Glutamatergic neuron (in vitro differentiated cells): Measurements from ENCODE around the gene LPCAT4. TPM values are rescaled to one million over a fixed set of nuclear protein-coding genes. Genes with fewer than 3 reads are reported as not detected.

Source experiments
- DNase-seq: peaks from one replicate; pipeline ENCODE4 v3.0.0; 2022
- H3K27ac Mint-ChIP-seq: one replicate; pipeline ENCODE4 v1.8.0; 2020; ENCODE audit warnings: mild to moderate bottlenecking, mixed read lengths, inconsistent platforms; ENCODE audit not compliant: unreplicated experiment
- H3K27me3 Mint-ChIP-seq: one replicate; pipeline ENCODE4 v1.8.0; 2020; ENCODE audit warnings: mild to moderate bottlenecking, moderate library complexity, mixed read lengths, inconsistent platforms; ENCODE audit not compliant: unreplicated experiment
- H3K36me3 Mint-ChIP-seq: one replicate; pipeline ENCODE4 v1.8.0; 2020; ENCODE audit warnings: mild to moderate bottlenecking, mixed read lengths, inconsistent platforms; ENCODE audit not compliant: unreplicated experiment
- H3K4me1 Mint-ChIP-seq: one replicate; pipeline ENCODE4 v1.8.0; 2020; ENCODE audit warnings: mild to moderate bottlenecking, low read depth, mixed read lengths, inconsistent platforms; ENCODE audit not compliant: unreplicated experiment
- H3K4me3 Mint-ChIP-seq: one replicate; pipeline ENCODE4 v1.8.0; 2020; ENCODE audit warnings: mild to moderate bottlenecking, mixed read lengths, inconsistent platforms; ENCODE audit not compliant: unreplicated experiment
- H3K9me3 Mint-ChIP-seq: one replicate; pipeline ENCODE4 v1.8.0; 2020; ENCODE audit warnings: mild to moderate bottlenecking, moderate library complexity, mixed read lengths, inconsistent platforms; ENCODE audit not compliant: unreplicated experiment
- CTCF ChIP-seq: fragments of 200-600 bp; sonication (generic); IDR thresholded peaks from one replicate; pipeline ENCODE4 v1.5.0; 2021; ENCODE audit not compliant: partially characterized antibody, unreplicated experiment
- microRNA-seq: library from miRNA; unstranded; fragments of <30 nt; microRNA quantifications from one replicate; pipeline ENCODE4, GENCODE V29; 2020; ENCODE audit not compliant: unreplicated experiment
- total RNA-seq: library from RNA; stranded (reverse); fragmentation: NEBNext Ultra II Directional; extraction: Animal tissue kit (Norgen Biotek cat#: 25700); gene quantifications from one replicate; pipeline ENCODE4 v1.2.1, GENCODE V29; 2021; ENCODE audit not compliant: unreplicated experiment

Gene LPCAT4
- total RNA-seq, 1 donor from 2014 or later, result 107 TPM

DNA sequence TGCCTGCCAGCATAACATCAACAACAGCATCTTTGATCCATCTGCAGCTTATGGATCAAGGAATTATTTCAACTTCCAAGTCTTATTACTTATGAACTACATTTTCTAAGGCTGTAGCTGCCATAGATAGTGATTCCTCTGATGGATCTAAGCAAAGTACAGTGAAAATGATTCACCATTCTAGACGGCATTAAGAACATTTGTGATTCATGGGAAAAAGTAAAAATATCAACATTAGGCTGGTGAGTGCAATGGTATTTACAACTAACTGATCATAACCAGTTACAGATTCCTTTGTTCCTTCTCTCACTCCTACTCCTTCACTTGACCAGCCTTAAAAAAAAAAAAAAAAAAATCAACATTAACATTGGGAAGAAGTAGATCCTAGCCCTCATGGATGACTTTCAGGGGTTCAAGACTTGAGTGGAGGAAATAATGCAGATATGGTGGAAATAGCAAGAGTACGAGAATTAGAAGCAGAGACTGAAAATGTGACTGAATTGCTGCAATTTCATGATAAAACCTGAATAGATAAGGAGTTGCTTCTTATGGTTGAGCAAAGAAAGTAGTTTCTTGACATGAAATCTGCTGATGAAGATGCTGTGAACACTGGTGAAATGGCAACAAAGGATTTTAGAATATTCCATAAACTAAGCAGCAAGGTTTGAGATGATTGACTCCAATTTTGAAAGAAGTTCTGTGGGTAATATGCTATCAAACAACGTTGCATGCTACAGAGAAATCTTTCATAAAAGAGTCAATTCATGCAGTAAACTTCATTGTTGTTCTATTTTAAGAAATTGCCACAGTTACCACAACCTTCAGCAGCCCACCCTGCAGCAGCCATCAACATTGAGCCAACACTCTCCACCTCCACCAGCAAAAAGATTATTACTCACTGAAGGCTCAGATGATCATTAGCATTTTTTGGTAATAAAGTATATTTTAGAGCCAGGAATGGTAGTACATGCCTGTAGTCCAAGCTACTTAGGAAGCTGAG lies 52.2 kb downstream of the LPCAT4 start:
- Mint-ChIP-seq H3K36me3 (no peaks in the 10 kb centered on the region), H3K4me1 (peaks cover 7% of the 10 kb centered on the region), H3K27me3 (peaks cover 2% of the 10 kb centered on the region), H3K4me3 (no peak overlapping the region), H3K27ac (no peak overlapping the region), H3K9me3 (peaks cover 5% of the 10 kb centered on the region)
- TF ChIP-seq CTCF, result no peak
- no peak for DNase-seq

DNA sequence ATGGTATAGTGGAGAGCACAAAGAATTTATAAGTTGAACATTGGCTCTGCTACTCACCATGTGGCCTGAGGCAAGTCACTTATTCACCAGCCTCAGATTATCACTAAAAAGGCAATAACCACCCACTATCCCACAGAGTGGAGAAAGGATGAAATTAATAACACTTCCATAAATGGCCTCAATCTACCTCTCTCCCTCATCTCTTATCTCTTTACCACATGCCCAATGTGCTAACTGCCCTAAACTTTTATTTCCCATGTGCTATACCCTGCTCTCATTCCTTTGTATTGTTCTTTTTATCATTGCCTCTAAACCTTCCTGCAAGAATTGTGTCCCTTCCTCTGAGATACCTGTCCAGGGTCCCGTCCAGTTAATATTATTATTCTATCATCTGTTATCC lies 55.4 kb downstream of the LPCAT4 start:
- no peak for DNase-seq

More for the DNA sequence above, 55.4 kb downstream of the LPCAT4 start:
- TF ChIP-seq CTCF, result no peak
- H3K36me3 Mint-ChIP-seq, result no peaks in the 10 kb centered on the region
- no peak overlapping the region for H3K27ac Mint-ChIP-seq
- H3K9me3 Mint-ChIP-seq, result peaks cover 1% of the 10 kb centered on the region
- H3K4me1 Mint-ChIP-seq, result peaks cover 3% of the 10 kb centered on the region
- H3K27me3 Mint-ChIP-seq, result peaks cover 2% of the 10 kb centered on the region
- H3K4me3 Mint-ChIP-seq, result no peak overlapping the region

Small RNA genes within 50 kb of the gene (microRNA-seq; reads per million reads assigned to microRNA genes)
- not detected for gene MIR1233-1

Other genes with a start within 250 kb of the LPCAT4 start
- 64.7 TPM for gene KATNBL1, start 157.1 kb downstream of the LPCAT4 start, total RNA-seq
- gene EMC4, start 142.2 kb downstream of the LPCAT4 start, total RNA-seq, result 98.4 TPM
- gene SLC12A6, start 29.4 kb downstream of the LPCAT4 start, total RNA-seq, result 43.3 TPM
- gene NOP10, start 24.1 kb downstream of the LPCAT4 start, total RNA-seq, result 137 TPM
- not detected for gene NUTM1, start 23.9 kb downstream of the LPCAT4 start, total RNA-seq
- gene GOLGA8A, start 70.6 kb upstream of the LPCAT4 start, total RNA-seq, result 85.7 TPM
- gene GOLGA8B, start 216.5 kb upstream of the LPCAT4 start, total RNA-seq, result 161 TPM